ENCODE measurements around the gene CDKN1C. TPM values are rescaled to one million over a fixed set of nuclear protein-coding genes. Genes with fewer than 3 reads are reported as not detected.

The CDKN1C gene
- total RNA-seq, 4 donors from 2014 or later, result 4.1 to 54.6 (median 20.8) TPM

GRCh38 chr11:2898366-2899079, 12.9 kb upstream of the CDKN1C start:
- no peaks in the 10 kb centered on the region for H3K36me3 ChIP-seq
- no peak for DNase-seq
- 27 to 35% methylated on average over 7 to 8 of the region's 12 CpGs for WGBS, 2 donors
- peak overlapping the region in 1 of 4 donors; percentile 1 for H3K4me3 ChIP-seq
- intact Hi-C loops (cut with DNase I), result no loop called here
- peaks cover 38 to 59% (median 43%) of the 10 kb centered on the region in 3 donors for H3K4me1 ChIP-seq
- peak in 1 of 4 donors; percentile 40 for TF ChIP-seq POLR2A (IDR thresholded peaks at IDR 0.05)
- TF ChIP-seq, protein P1, sequence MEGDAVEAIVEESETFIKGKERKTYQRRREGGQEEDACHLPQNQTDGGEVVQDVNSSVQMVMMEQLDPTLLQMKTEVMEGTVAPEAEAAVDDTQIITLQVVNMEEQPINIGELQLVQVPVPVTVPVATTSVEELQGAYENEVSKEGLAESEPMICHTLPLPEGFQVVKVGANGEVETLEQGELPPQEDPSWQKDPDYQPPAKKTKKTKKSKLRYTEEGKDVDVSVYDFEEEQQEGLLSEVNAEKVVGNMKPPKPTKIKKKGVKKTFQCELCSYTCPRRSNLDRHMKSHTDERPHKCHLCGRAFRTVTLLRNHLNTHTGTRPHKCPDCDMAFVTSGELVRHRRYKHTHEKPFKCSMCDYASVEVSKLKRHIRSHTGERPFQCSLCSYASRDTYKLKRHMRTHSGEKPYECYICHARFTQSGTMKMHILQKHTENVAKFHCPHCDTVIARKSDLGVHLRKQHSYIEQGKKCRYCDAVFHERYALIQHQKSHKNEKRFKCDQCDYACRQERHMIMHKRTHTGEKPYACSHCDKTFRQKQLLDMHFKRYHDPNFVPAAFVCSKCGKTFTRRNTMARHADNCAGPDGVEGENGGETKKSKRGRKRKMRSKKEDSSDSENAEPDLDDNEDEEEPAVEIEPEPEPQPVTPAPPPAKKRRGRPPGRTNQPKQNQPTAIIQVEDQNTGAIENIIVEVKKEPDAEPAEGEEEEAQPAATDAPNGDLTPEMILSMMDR (IDR thresholded peaks at IDR 0.05), result no peak
- H3K27me3 ChIP-seq, result no peaks in the 10 kb centered on the region
- no peaks in the 10 kb centered on the region for H3K9me3 ChIP-seq
- H3K27ac ChIP-seq, result peak overlapping the region; percentile 64 to 81 (median 72)

DNA sequence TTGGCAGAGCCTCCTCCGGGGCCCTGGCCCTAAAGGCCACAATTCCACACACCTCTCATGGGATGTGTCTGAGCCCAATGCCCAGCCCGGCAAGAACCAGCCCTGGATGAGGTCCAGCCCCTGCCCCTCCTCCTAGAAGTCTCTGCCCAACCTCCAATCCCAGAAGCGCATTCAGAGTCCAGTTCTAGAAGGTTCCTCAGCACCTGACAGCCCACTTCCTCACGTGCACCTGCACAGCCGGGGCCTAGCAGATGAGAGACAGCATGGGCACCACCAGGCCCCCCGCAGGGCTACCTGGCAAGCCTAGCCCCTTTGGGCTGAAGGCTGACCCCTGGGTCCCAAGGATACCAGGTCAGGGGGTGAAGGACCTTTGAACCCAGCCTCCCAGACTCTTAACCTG, 11.5 kb upstream of the CDKN1C start:
- intact Hi-C loops (cut with DNase I), result no loop called here

DNA sequence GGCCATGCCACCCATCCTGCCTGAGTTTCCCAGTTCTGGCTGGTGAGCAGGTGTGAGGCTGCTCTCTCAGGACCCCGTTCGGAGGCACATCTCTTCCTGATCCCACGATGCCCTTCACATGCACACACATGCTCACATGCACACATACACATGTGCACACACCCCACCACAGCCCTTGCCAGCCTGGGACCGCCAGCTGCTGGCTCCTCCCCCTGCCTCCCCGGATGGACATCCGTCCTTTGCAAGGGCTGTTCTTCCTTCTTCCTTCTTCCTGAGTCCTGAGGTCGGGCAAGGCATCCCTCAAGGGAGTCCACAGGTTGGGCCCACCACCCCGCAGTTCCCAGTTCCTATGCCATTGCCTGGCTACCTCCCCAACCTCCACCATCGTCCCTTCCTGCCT, 10.5 kb upstream of the CDKN1C start:
- H3K36me3 ChIP-seq, result no peaks in the 10 kb centered on the region
- WGBS, 2 donors, result 69 to 70% methylated on average over 8 to 9 of the region's 9 CpGs
- intact Hi-C loops (cut with DNase I), result no loop called here

More for the DNA sequence above, 11.5 kb upstream of the CDKN1C start:
- WGBS, 2 donors, result 100% methylated on average over 1 of the region's 6 CpGs; no CpG with 5 or more reads in 1 of the 2 donors
- TF ChIP-seq POLR2A (IDR thresholded peaks at IDR 0.05), result no peak
- TF ChIP-seq, protein P1 (IDR thresholded peaks at IDR 0.05), result no peak
- no peak for DNase-seq
- Histone ChIP-seq H3K27ac (no peak overlapping the region), H3K36me3 (no peaks in the 10 kb centered on the region), H3K9me3 (no peaks in the 10 kb centered on the region), H3K27me3 (no peaks in the 10 kb centered on the region), H3K4me1 (peaks cover 37 to 57% (median 39%) of the 10 kb centered on the region in 3 donors), H3K4me3 (no peak overlapping the region)

DNA sequence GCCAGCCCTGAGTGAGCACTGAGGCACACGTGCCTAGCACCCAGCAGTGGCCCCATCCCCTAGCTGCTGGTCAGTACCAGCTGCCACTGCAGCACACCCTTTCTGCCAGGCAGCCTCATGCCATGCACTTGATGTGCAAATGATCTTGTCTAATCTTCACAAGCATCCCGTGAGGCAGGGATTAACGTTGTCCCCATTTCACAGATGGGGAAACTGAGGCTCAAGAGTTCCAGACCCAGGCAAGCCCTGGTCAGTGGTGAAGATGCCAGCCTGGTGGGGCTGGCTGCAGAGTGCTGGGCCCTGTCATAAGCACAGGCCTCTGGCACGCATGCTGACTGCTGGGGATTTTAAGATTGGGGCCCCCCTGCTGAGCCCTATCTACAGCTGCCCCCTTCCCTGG, 8.4 kb upstream of the CDKN1C start:
- peaks cover 32 to 46% (median 33%) of the 10 kb centered on the region in 3 donors for H3K4me1 ChIP-seq
- WGBS, 2 donors, result 78 to 92% methylated on average over 2 to 3 of the region's 4 CpGs
- no peak overlapping the region for H3K27ac ChIP-seq
- no peak for TF ChIP-seq POLR2A (IDR thresholded peaks at IDR 0.05)
- TF ChIP-seq, protein P1 (IDR thresholded peaks at IDR 0.05), result no peak
- DNase-seq, result no peak
- no peaks in the 10 kb centered on the region for H3K27me3 ChIP-seq
- H3K36me3 ChIP-seq, result no peaks in the 10 kb centered on the region
- no peak overlapping the region for H3K4me3 ChIP-seq
- no peaks in the 10 kb centered on the region for H3K9me3 ChIP-seq
- intact Hi-C loops (cut with DNase I), result no loop called here

More for the DNA sequence above, 10.5 kb upstream of the CDKN1C start:
- Histone ChIP-seq H3K4me1 (peaks cover 39 to 57% (median 39%) of the 10 kb centered on the region in 3 donors), H3K9me3 (no peaks in the 10 kb centered on the region), H3K27ac (no peak overlapping the region), H3K4me3 (no peak overlapping the region), H3K27me3 (no peaks in the 10 kb centered on the region)
- TF ChIP-seq POLR2A (IDR thresholded peaks at IDR 0.05), result no peak
- TF ChIP-seq, protein P1 (IDR thresholded peaks at IDR 0.05), result no peak
- DNase-seq, result no peak

DNA sequence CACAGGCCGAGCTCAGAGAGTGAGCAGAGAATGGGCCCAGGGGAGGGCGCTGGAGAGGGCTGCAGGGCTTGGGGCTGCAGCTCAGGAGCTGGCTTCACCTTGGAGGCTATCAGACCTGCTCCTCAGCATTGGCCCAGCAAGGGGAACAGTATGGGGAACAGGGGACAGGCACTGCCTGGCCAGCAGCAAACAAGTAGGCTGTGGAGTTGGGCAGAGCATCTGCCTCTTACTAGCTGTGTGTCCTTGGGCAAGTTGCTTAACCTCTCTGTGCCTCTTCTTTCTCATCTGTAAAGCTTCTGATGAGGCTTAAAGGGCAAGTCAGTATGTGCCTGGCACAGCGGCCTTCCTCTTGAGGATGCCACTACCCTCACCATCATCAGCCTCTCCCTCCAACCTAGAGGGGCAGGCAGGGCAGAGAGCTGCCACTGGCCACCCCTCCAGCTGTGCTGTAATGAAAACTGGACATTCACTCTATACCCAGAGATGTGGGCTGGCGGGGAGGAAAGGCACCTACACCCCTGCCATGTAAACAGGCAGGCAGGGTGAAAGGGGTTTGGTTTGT, 7.5 kb upstream of the CDKN1C start:
- 80 to 83% methylated on average over 1 of the region's 4 CpGs for WGBS, 2 donors

More for the DNA sequence above, 7.5 kb upstream of the CDKN1C start:
- peaks cover 26 to 41% (median 38%) of the 10 kb centered on the region in 3 donors for H3K4me1 ChIP-seq
- no peaks in the 10 kb centered on the region for H3K36me3 ChIP-seq
- H3K4me3 ChIP-seq, result peak overlapping the region; percentile 18 to 68 (median 48)
- H3K27me3 ChIP-seq, result no peaks in the 10 kb centered on the region
- H3K9me3 ChIP-seq, result no peaks in the 10 kb centered on the region
- intact Hi-C loops (cut with DNase I), result no loop called here
- peak overlapping the region; percentile 65 to 79 (median 68) for H3K27ac ChIP-seq
- DNase-seq, result no peak
- no peak for TF ChIP-seq POLR2A (IDR thresholded peaks at IDR 0.05)
- TF ChIP-seq, protein P1 (IDR thresholded peaks at IDR 0.05), result peak in 2 of 6 experiments; percentile 15 to 32
